Measurements from ENCODE around the gene KLHL20.

- TF ChIP-seq EZH2 (IDR thresholded peaks at IDR 0.05; ENCODE audit: borderline replicate concordance, low read depth, low read length, poor library complexity, severe bottlenecking) (no peak), CTCF (conservative IDR thresholded peaks at IDR 0.05; ENCODE audit: low read depth, low read length) (no peak)
Measured at GRCh38 chr1:173733912-173734311, 19.1 kb downstream of the KLHL20 start.
